H9 (cell line): Measurements from ENCODE around the gene SCGB2A2. TPM values are rescaled to one million over a fixed set of nuclear protein-coding genes. Genes with fewer than 3 reads are reported as not detected.

Experiments used
- DNase-seq: peaks from one replicate; pipeline ENCODE4 v3.0.0-alpha.2; 2017
- H2AFZ ChIP-seq: one replicate; pipeline ENCODE4 v1.6.1; 2013; ENCODE audit warnings: mild to moderate bottlenecking, low read length, control low read depth, moderate library complexity
- H2AK5ac ChIP-seq: 2 replicates; pipeline ENCODE4 v1.6.1; 2013; ENCODE audit warnings: low read length, control low read depth, mixed read lengths; ENCODE audit not compliant: insufficient read length
- H2BK120ac ChIP-seq: one replicate; pipeline ENCODE4 v1.6.1; 2013; ENCODE audit warnings: low read depth, mild to moderate bottlenecking, low read length, control low read depth, inconsistent platforms; ENCODE audit not compliant: poor library complexity, severe bottlenecking
- H2BK12ac ChIP-seq: 2 replicates; pipeline ENCODE4 v1.6.1; 2013; ENCODE audit warnings: low read length, control low read depth, mixed read lengths, low read depth; ENCODE audit not compliant: insufficient read length
- H2BK15ac ChIP-seq: 2 replicates; pipeline ENCODE4 v1.6.1; 2013; ENCODE audit warnings: low read depth, low read length, control low read depth
- H2BK20ac ChIP-seq: one replicate; pipeline ENCODE4 v1.6.1; 2013; ENCODE audit warnings: low read depth, mild to moderate bottlenecking, low read length, control low read depth, inconsistent platforms; ENCODE audit not compliant: poor library complexity, severe bottlenecking
- H2BK5ac ChIP-seq: 2 replicates; pipeline ENCODE4 v1.6.1; 2013; ENCODE audit warnings: low read length, control low read depth, mixed read lengths; ENCODE audit not compliant: insufficient read length
- H3K14ac ChIP-seq: 2 replicates; pipeline ENCODE4 v1.6.1; 2013; ENCODE audit warnings: low read length, control low read depth; ENCODE audit not compliant: insufficient read depth
- H3K18ac ChIP-seq: 2 replicates; pipeline ENCODE4 v1.6.1; 2013; ENCODE audit warnings: low read depth, mild to moderate bottlenecking, mixed read lengths, low read length, control low read depth; ENCODE audit not compliant: insufficient read length
- H3K23ac ChIP-seq: 2 replicates; pipeline ENCODE4 v1.6.1; 2013; ENCODE audit warnings: low read length, control low read depth, mixed read lengths, low read depth; ENCODE audit not compliant: insufficient read length
- H3K23me2 ChIP-seq: 2 replicates; pipeline ENCODE4 v1.6.1; 2013; ENCODE audit warnings: low read depth, mild to moderate bottlenecking, mixed read lengths, low read length, control low read depth; ENCODE audit not compliant: insufficient read length, poor library complexity, severe bottlenecking
- H3K27ac ChIP-seq: 2 replicates; pipeline ENCODE4 v1.5.1; 2013; ENCODE audit warnings: low read length, control low read depth, mixed read lengths, low read depth; ENCODE audit not compliant: insufficient read length
- H3K27me3 ChIP-seq: 2 replicates; pipeline ENCODE4 v1.6.1; 2013; ENCODE audit warnings: low read length, control low read depth, inconsistent platforms; ENCODE audit not compliant: insufficient read depth
- H3K4ac ChIP-seq: 2 replicates; pipeline ENCODE4 v1.6.1; 2013; ENCODE audit warnings: low read depth, mild to moderate bottlenecking, control low read depth, inconsistent platforms, low read length, moderate library complexity
- H3K4me1 ChIP-seq: 2 replicates; pipeline ENCODE4 v1.6.1; 2013; ENCODE audit warnings: low read length, control low read depth, inconsistent platforms; ENCODE audit not compliant: insufficient read depth
- H3K4me2 ChIP-seq: 2 replicates; pipeline ENCODE4 v1.6.1; 2013; ENCODE audit warnings: low read length, control low read depth, mixed read lengths; ENCODE audit not compliant: insufficient read length, insufficient read depth
- H3K56ac ChIP-seq: 2 replicates; pipeline ENCODE4 v1.6.1; 2013; ENCODE audit warnings: low read depth, mild to moderate bottlenecking, mixed read lengths, low read length, control low read depth; ENCODE audit not compliant: insufficient read length
- H3K79me1 ChIP-seq: 2 replicates; pipeline ENCODE4 v1.6.1; 2013; ENCODE audit warnings: low read depth, mild to moderate bottlenecking, moderate library complexity, low read length, control low read depth, inconsistent platforms; ENCODE audit not compliant: insufficient read depth, poor library complexity, severe bottlenecking
- H3K79me2 ChIP-seq: 2 replicates; pipeline ENCODE4 v1.6.1; 2013; ENCODE audit warnings: low read length, control low read depth, inconsistent platforms; ENCODE audit not compliant: insufficient read depth
- H3K9ac ChIP-seq: 2 replicates; pipeline ENCODE4 v1.6.1; 2013; ENCODE audit warnings: low read length, control low read depth, mixed read lengths; ENCODE audit not compliant: insufficient read length; ENCODE audit errors: extremely low read depth
- H3K9me3 ChIP-seq: one replicate; pipeline ENCODE4 v1.6.1; 2013; ENCODE audit warnings: low read depth, low read length, inconsistent platforms; ENCODE audit not compliant: control insufficient read depth
- H3T11ph ChIP-seq: one replicate; pipeline ENCODE4 v1.6.1; 2013; ENCODE audit warnings: mild to moderate bottlenecking, low read length, control low read depth, inconsistent platforms
- H4K20me1 ChIP-seq: one replicate; pipeline ENCODE4 v1.6.1; 2013; ENCODE audit not compliant: control insufficient read depth, insufficient read length, insufficient read depth
- H4K5ac ChIP-seq: 2 replicates; pipeline ENCODE4 v1.6.1; 2013; ENCODE audit warnings: low read depth, mild to moderate bottlenecking, mixed read lengths, low read length, control low read depth; ENCODE audit not compliant: insufficient read length
- H4K8ac ChIP-seq: replicated peaks from 2 replicates; pipeline ENCODE4 v1.6.1; 2013; ENCODE audit warnings: low read length, control low read depth, mixed read lengths, low read depth; ENCODE audit not compliant: insufficient read length
- H4K91ac ChIP-seq: 2 replicates; pipeline ENCODE4 v1.6.1; 2013; ENCODE audit warnings: low read depth, mild to moderate bottlenecking, moderate library complexity, mixed read lengths, low read length, control low read depth; ENCODE audit not compliant: insufficient read length
- H3K27ac Mint-ChIP-seq, 3 experiments: 2 replicates in 2 of 3; 3 replicates in 1 of 3; pipeline ENCODE4 v1.8.0; 2020 to 2021; ENCODE audit warnings: mixed read lengths in 3 of 3, mild to moderate bottlenecking in 1 of 3, moderate library complexity in 1 of 3
- H3K27me3 Mint-ChIP-seq: 2 replicates; pipeline ENCODE4 v1.8.0; 2021; ENCODE audit warnings: low read depth, mild to moderate bottlenecking, moderate library complexity, mixed read lengths
- H3K36me3 Mint-ChIP-seq, 3 experiments: 2 replicates in 2 of 3; 3 replicates in 1 of 3; pipeline ENCODE4 v1.8.0; 2020 to 2021; ENCODE audit warnings: low read depth in 3 of 3, mixed read lengths in 3 of 3; ENCODE audit not compliant: insufficient read depth in 1 of 3
- H3K4me1 Mint-ChIP-seq, 2 experiments: 2 replicates each; pipeline ENCODE4 v1.8.0; 2020; ENCODE audit warnings: mixed read lengths in 2 of 2
- H3K4me3 Mint-ChIP-seq, 2 experiments: 2 replicates in 1 of 2; 3 replicates in 1 of 2; pipeline ENCODE4 v1.8.0; 2020 to 2021; ENCODE audit warnings: mild to moderate bottlenecking in 2 of 2, mixed read lengths in 2 of 2, moderate library complexity in 1 of 2
- H3K9me3 Mint-ChIP-seq, 2 experiments: 2 replicates in 1 of 2; 3 replicates in 1 of 2; pipeline ENCODE4 v1.8.0; 2020; ENCODE audit warnings: mild to moderate bottlenecking in 2 of 2, mixed read lengths in 2 of 2, moderate library complexity in 1 of 2
- WGBS: extraction: QIAGEN DNeasy Blood & Tissue Kit; methylation state at CpG from one replicate; pipeline ENCODE4 v1.1.7; 2013; ENCODE audit warnings: missing lambda C conversion rate, low lambda C conversion rate, mixed read lengths; ENCODE audit not compliant: insufficient read length; ENCODE audit errors: extremely low coverage; 5-methylcytosine and 5-hydroxymethylcytosine counted together
- total RNA-seq: library from RNA; stranded (reverse); gene quantifications from 2 replicates; pipeline ENCODE4 v1.2.1, GENCODE V29; 2021
- TF ChIP-seq, protein P1 (sequence below): fragments of 200-600 bp; sonication (generic); conservative IDR thresholded peaks from 3 replicates; pipeline ENCODE4 v1.8.0; 2021; ENCODE audit warnings: antibody characterized with exemption, mild to moderate bottlenecking

SCGB2A2 gene
- total RNA-seq, 1 experiment from 2014 or later: not detected

DNA sequence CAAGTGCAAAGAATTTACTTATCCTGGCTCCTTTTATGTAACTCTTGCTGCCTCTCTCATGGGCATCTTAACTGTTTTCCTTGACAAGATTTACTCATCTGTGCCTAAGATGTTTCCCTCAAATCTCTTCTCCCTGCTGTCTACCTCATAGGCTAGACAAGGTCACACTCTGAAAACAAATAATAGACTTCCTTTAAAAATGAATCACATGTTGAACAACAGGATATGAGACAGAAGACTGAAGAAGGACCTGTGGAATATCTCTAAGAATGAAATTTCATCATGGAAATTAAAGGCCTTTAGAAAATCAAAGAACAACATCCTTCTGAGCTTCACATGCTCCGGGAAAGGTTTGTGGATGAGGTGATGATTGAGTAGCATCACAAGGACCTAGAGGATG, 6.0 kb upstream of the SCGB2A2 start:
- no peak for DNase-seq
- Histone ChIP-seq H2AK5ac (no peak overlapping the region), H2BK5ac (no peak overlapping the region), H3K14ac (no peak overlapping the region), H3K4me1 (peaks cover 3% of the 10 kb centered on the region; the same call in 1 of the 2 replicates), H3K27me3 (no peaks in the 10 kb centered on the region), H3T11ph (no peak overlapping the region), H4K5ac (no peak overlapping the region), H3K56ac (no peak overlapping the region), H2BK15ac (no peak overlapping the region), H2BK12ac (no peak overlapping the region), H3K23me2 (no peaks in the 10 kb centered on the region), H2BK20ac (no peak overlapping the region), H3K79me2 (no peaks in the 10 kb centered on the region), H2AFZ (no peak overlapping the region), H3K23ac (no peak overlapping the region), H3K4me2 (no peak overlapping the region), H4K20me1 (no peaks in the 10 kb centered on the region), H2BK120ac (no peak overlapping the region), H3K27ac (no peak overlapping the region), H3K18ac (no peak overlapping the region), H3K9me3 (no peaks in the 10 kb centered on the region), H3K9ac (no peak overlapping the region), H3K79me1 (no peaks in the 10 kb centered on the region), H4K8ac (no peak overlapping the region), H4K91ac (no peak overlapping the region), H3K4ac (no peak overlapping the region)
- no CpG with 5 or more reads among the region's 1 CpG for WGBS
- peaks cover 3% of the 10 kb centered on the region; the same call in 1 of the 2 replicates for H3K27me3 Mint-ChIP-seq
- peaks cover 3 to 12% of the 10 kb centered on the region in 2 experiments; a peak in 2 of 4 replicates for H3K4me1 Mint-ChIP-seq
- H3K36me3 Mint-ChIP-seq: no peaks in the 10 kb centered on the region
- H3K9me3 Mint-ChIP-seq: no peaks in the 10 kb centered on the region
- TF ChIP-seq, protein P1, sequence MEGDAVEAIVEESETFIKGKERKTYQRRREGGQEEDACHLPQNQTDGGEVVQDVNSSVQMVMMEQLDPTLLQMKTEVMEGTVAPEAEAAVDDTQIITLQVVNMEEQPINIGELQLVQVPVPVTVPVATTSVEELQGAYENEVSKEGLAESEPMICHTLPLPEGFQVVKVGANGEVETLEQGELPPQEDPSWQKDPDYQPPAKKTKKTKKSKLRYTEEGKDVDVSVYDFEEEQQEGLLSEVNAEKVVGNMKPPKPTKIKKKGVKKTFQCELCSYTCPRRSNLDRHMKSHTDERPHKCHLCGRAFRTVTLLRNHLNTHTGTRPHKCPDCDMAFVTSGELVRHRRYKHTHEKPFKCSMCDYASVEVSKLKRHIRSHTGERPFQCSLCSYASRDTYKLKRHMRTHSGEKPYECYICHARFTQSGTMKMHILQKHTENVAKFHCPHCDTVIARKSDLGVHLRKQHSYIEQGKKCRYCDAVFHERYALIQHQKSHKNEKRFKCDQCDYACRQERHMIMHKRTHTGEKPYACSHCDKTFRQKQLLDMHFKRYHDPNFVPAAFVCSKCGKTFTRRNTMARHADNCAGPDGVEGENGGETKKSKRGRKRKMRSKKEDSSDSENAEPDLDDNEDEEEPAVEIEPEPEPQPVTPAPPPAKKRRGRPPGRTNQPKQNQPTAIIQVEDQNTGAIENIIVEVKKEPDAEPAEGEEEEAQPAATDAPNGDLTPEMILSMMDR: no peak
- H3K27ac Mint-ChIP-seq: no peak overlapping the region
- H3K4me3 Mint-ChIP-seq: no peak overlapping the region
